Endothelial cell of umbilical vein (primary cell): ENCODE data around the gene TRIM42.

Source experiments
- EZH2 ChIP-seq: IDR thresholded peaks from 2 replicates; pipeline ENCODE4 v1.6.1; 2012; ENCODE audit warnings: borderline replicate concordance, low read depth, mild to moderate bottlenecking, moderate library complexity, low read length, inconsistent platforms; ENCODE audit not compliant: severe bottlenecking
- POLR2AphosphoS5 ChIP-seq: IDR thresholded peaks from 2 replicates; pipeline ENCODE4 v1.6.1; 2012; ENCODE audit warnings: low read depth, mild to moderate bottlenecking, control low read depth, low read length, moderate library complexity; ENCODE audit not compliant: insufficient read depth

DNA sequence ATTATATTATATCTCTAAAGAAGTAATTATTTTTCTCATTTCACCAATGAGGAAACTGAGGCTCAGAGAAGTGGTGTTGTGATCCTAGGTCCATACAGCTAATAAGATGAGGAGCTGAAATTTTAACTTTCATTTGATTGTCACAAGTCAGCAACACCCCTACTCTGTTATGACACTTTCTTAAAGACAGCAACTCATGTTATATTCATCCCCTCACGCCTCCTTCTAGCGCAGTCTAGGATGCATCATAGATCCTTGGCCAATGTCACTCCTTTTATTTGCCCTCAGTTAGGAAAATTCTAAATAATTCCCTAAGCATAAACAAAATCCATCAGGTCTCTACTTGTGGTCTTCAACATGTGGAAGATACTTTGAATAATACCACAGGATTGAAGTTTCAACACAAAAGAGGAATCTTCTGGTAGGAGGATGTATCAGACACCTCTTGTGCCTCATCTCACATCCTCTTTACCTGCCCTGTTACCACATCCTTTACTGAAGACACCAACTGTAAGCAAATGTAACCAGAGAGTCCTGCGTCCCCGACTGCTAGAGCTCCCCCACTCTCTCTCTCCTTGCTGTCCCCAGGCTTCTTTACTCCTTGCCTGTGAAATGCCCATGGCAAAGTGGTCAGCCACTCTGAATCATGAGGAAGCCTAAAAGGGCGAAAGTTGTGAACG lies 53.7 kb downstream of the TRIM42 start:
- TF ChIP-seq POLR2AphosphoS5 (no peak), EZH2 (no peak)
